ENCODE measurements around the gene ANKMY2.

DNA sequence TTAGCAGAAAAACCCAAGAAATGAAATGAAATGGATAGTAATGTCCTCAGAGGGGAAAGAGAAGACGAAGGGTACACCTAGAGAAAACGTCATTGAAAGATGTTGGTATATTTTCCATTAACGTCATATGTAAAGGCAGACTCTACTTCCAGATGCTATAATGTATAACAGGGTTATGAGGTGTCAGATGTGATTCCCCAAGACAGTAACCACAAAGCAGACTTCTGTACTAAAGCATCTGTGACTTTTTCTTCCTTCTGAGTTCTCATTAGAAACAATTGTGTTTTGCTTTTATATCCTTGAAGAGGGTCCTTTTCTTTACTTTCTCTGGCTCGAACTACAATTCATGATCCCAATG, 81.6 kb downstream of the ANKMY2 start:
- TF ChIP-seq, protein P1, sequence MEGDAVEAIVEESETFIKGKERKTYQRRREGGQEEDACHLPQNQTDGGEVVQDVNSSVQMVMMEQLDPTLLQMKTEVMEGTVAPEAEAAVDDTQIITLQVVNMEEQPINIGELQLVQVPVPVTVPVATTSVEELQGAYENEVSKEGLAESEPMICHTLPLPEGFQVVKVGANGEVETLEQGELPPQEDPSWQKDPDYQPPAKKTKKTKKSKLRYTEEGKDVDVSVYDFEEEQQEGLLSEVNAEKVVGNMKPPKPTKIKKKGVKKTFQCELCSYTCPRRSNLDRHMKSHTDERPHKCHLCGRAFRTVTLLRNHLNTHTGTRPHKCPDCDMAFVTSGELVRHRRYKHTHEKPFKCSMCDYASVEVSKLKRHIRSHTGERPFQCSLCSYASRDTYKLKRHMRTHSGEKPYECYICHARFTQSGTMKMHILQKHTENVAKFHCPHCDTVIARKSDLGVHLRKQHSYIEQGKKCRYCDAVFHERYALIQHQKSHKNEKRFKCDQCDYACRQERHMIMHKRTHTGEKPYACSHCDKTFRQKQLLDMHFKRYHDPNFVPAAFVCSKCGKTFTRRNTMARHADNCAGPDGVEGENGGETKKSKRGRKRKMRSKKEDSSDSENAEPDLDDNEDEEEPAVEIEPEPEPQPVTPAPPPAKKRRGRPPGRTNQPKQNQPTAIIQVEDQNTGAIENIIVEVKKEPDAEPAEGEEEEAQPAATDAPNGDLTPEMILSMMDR (conservative IDR thresholded peaks at IDR 0.05): no peak
- no peak for TF ChIP-seq ZFX (IDR thresholded peaks at IDR 0.05)

All from C4-2B (cell line).